ENCODE data around the gene HSD17B3.

HSD17B3 gene

DNA sequence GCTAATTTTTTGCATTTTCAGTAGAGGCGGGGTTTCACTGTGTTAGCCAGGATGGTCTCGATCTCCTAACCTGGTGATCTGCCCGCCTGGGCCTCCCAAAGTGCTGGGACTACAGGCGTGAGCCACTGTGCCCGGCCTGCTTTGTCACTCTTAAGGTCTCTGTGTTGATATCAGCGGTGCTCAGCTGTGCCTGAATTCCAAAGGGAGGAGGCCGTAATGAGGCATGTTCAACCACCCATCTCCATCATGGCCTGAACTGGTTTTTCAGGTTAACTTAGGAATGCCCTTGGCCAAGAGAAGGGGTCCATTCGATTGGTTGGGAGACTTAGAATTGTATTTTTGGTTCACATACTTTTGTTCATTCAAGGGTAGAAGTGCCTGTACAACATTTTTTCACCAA lies 22.0 kb downstream of the HSD17B3 start:
- no peak overlapping the region for H3K4me3 ChIP-seq (ENCODE audit: low read depth, low read length)
- no peak for DNase-seq (ENCODE audit: low read depth)
- TF ChIP-seq, protein P1, sequence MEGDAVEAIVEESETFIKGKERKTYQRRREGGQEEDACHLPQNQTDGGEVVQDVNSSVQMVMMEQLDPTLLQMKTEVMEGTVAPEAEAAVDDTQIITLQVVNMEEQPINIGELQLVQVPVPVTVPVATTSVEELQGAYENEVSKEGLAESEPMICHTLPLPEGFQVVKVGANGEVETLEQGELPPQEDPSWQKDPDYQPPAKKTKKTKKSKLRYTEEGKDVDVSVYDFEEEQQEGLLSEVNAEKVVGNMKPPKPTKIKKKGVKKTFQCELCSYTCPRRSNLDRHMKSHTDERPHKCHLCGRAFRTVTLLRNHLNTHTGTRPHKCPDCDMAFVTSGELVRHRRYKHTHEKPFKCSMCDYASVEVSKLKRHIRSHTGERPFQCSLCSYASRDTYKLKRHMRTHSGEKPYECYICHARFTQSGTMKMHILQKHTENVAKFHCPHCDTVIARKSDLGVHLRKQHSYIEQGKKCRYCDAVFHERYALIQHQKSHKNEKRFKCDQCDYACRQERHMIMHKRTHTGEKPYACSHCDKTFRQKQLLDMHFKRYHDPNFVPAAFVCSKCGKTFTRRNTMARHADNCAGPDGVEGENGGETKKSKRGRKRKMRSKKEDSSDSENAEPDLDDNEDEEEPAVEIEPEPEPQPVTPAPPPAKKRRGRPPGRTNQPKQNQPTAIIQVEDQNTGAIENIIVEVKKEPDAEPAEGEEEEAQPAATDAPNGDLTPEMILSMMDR (IDR thresholded peaks at IDR 0.05; ENCODE audit: low read depth, low read length, missing control alignments) = no peak

DNA sequence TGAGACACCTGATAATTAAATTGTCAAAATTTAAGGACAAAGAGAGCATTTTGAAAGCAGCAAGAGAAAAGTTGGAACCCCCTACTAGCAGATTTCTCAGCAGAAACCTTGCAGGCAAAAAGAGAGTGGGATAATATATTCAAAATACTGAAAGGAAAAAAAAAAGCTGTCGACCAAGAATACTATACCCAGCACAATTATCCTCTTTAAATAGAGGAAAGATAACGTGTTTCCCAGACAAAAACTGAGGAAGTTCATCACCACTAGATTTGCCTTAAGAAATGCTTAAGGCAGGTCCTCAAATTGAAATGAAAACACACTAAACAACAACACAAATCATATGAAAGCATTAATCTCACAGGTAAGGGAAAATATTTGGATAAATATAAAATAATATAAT lies 27.0 kb downstream of the HSD17B3 start:
- no peak overlapping the region for H3K4me3 ChIP-seq (ENCODE audit: low read depth, low read length)
- TF ChIP-seq, protein P1 (IDR thresholded peaks at IDR 0.05; ENCODE audit: low read depth, low read length, missing control alignments) = no peak
- no peak for DNase-seq (ENCODE audit: low read depth)

DNA sequence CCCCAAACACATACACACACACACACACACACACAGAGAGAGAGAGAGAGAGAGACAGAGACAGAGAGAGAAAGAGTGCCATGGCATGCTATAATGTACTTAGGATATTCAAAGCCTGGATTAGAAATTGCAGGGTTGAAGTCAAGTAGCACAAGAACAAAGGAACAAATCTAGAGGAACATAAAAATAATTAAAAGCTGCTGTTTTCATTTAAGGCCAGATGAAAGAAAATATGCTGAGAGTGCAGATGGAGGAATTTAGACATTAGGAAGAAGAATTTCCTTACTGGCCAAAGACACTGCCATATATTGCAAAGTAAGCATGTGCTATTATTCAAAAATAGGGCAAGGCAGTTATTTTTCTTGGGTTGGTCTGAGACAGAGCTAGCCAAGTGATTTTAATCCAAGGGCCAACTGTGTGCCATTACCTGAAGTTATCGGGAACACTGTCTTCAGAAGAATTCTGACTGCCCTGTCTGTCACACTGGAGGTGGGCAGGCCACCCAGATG lies 31.7 kb downstream of the HSD17B3 start:
- TF ChIP-seq, protein P1 (IDR thresholded peaks at IDR 0.05; ENCODE audit: low read depth, low read length, missing control alignments) = no peak
- no peak overlapping the region for H3K4me3 ChIP-seq (ENCODE audit: low read depth, low read length)

DNA sequence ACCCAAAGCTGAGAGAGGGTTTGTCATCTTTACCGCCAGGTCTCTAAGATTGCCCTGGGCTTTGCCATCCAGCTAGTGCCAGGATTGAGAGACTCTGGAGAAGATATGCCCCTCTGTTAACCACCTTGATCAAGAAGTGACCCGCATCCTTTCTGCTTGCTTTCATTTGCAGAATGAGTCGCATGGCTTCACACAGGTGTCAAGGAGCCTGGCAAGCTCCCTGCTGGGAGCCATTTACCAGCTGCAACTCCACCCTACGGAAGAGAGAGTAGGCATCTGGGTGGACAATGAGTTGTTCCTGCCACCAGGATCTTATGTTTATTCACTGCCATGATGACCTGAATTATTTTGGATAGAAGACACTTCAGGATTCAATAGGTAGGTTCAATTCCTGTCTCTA lies 43.0 kb downstream of the HSD17B3 start:
- H3K4me3 ChIP-seq (ENCODE audit: low read depth, low read length) = no peak overlapping the region
- TF ChIP-seq, protein P1 (IDR thresholded peaks at IDR 0.05; ENCODE audit: low read depth, low read length, missing control alignments) = no peak
- DNase-seq (ENCODE audit: low read depth) = no peak

More for the DNA sequence above, 31.7 kb downstream of the HSD17B3 start:
- no peak for DNase-seq (ENCODE audit: low read depth)

DNA sequence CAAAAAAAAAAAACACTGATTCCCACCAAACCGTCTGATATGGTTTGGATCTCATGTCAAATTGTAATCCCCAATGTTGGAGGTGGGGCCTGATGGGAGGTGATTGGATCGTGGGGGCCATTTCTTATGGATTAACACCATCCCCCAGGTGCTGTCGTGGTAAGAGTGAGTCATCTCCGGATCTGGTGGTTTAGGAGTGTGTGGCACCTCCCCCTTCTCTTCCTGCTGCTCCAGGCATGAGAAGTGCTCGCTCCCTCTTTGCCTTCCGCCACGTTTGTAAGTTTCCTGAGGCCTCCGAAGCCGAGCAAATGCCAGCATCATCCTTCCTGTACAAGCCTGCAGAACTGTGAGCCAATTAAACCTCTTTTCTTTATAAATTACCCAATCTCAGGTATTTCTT lies 45.2 kb downstream of the HSD17B3 start:
- TF ChIP-seq, protein P1 (IDR thresholded peaks at IDR 0.05; ENCODE audit: low read depth, low read length, missing control alignments) = no peak
- no peak for DNase-seq (ENCODE audit: low read depth)
- H3K4me3 ChIP-seq (ENCODE audit: low read depth, low read length) = no peak overlapping the region

DNA sequence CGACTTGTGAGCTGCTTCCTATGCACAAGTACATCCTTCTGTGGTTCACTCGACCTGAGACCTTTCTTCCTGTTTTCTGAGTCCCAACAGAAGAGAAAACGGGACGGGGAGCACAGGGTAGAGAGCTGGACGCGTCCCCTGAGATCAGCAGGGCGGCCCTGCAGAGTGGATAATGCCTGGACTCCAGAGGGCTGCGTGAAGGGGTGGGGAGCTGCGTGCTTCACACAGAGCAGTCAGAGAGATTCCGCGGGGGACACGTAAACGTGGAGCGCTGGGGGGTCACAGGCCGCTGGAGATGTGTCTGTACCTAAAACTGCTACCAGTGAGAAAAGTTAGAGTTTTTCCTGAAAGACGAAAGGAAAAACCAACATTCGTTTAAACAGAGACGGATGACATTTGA lies 46.3 kb downstream of the HSD17B3 start:
- DNase-seq (ENCODE audit: low read depth) = no peak
- no peak overlapping the region for H3K4me3 ChIP-seq (ENCODE audit: low read depth, low read length)
- TF ChIP-seq, protein P1 (IDR thresholded peaks at IDR 0.05; ENCODE audit: low read depth, low read length, missing control alignments) = no peak

DNA sequence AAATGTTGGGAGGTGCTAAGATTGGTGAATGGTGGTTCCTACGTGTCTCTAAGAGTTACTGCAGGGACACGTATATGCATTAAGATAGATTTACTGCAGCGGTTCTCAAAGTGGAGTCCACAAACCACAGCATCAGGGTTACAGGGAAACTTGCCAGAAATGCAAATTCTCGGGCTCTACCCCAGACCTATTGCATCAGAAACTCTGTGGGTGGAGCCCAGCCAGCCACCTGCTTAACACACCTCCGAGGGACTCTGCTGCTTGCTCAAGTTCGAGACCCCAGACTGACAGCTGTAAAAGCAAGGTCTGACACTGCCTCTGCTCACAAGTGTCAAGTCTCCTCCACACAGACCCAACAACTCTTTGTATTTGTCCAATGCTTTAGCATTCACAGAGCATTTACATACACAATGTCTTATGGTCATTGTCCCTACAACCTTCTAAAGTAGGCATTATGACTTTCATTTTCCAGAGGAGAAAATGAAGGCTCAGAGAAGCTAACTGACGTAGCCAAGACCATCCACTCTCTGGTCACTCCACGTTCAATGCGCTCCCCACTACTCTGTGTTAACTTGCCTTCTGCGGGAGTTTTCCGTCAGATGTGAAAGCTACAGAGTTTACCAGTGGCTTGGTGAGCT lies 48.8 kb downstream of the HSD17B3 start:
- no peak overlapping the region for H3K4me3 ChIP-seq (ENCODE audit: low read depth, low read length)
- TF ChIP-seq, protein P1 (IDR thresholded peaks at IDR 0.05; ENCODE audit: low read depth, low read length, missing control alignments) = no peak
- DNase-seq (ENCODE audit: low read depth) = no peak

All from GM12864 (cell line).